ENCODE results near the gene PPIA. TPM values are rescaled to one million over a fixed set of nuclear protein-coding genes. Genes with fewer than 3 reads are reported as not detected.

The PPIA gene
- total RNA-seq, 2 experiments from 2014 or later, result 2,824 to 2,882 TPM

DNA sequence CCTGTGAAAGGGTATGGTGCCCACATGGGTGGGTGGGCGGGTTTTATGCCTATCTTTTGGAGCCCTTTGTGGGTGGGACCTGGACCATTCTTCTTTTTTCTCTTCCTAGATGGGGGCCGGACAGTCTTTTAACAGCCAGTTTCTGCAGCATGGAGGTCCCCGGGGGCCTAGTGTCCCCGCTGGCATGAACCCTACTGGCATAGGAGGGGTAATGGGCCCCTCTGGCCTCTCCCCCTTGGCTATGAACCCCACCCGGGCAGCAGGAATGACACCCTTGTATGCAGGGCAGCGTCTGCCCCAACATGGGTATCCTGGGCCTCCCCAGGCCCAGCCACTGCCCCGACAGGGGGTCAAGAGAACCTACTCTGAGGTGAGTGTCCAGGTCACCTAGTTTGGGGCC, 38.7 kb upstream of the PPIA start:
- Mint-ChIP-seq H3K4me3 (no peak overlapping the region), H3K36me3 (ENCODE audit: low read depth) (peaks cover 24% of the 10 kb centered on the region), H3K27ac (no peak overlapping the region), H3K4me1 (ENCODE audit: low read depth) (peaks cover 13% of the 10 kb centered on the region), H3K27me3 (no peaks in the 10 kb centered on the region), H3K9me3 (no peaks in the 10 kb centered on the region)
- DNase-seq (no peak), ATAC-seq (no peak)
- ChIA-PET POLR2A (interaction anchor here (1.9 kb wide), 1 partner anchor 14 kb away, joined by 5 read pairs; no protein-coding TSS in a partner anchor), CTCF (no interaction called here)
- TF ChIP-seq, protein P1, sequence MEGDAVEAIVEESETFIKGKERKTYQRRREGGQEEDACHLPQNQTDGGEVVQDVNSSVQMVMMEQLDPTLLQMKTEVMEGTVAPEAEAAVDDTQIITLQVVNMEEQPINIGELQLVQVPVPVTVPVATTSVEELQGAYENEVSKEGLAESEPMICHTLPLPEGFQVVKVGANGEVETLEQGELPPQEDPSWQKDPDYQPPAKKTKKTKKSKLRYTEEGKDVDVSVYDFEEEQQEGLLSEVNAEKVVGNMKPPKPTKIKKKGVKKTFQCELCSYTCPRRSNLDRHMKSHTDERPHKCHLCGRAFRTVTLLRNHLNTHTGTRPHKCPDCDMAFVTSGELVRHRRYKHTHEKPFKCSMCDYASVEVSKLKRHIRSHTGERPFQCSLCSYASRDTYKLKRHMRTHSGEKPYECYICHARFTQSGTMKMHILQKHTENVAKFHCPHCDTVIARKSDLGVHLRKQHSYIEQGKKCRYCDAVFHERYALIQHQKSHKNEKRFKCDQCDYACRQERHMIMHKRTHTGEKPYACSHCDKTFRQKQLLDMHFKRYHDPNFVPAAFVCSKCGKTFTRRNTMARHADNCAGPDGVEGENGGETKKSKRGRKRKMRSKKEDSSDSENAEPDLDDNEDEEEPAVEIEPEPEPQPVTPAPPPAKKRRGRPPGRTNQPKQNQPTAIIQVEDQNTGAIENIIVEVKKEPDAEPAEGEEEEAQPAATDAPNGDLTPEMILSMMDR (IDR thresholded peaks at IDR 0.05), result no peak
- intact Hi-C loops (cut with micrococcal nuclease), result loop anchor here (10.0 kb wide), 1 partner anchor 173 kb away; the partner anchor contains the start of gene TMED4

DNA sequence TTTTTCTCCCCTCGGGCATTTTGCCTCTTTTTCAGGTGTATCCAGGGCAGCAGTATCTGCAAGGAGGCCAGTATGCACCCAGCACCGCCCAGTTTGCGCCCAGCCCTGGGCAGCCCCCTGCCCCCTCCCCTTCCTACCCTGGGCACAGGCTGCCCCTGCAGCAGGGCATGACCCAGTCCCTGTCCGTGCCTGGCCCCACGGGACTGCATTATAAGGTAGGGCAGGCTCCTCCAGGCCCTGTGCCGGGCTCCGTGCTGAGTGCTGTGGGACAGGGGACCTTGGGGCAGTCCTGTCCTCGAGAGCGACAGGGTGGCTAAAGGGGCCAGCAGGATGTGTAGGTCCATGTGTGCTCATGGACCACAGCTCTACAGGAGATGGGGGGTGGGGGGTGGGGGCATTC, 37.2 kb upstream of the PPIA start:
- no peak for ATAC-seq
- Mint-ChIP-seq H3K27ac (no peak overlapping the region), H3K36me3 (ENCODE audit: low read depth) (peaks cover 30% of the 10 kb centered on the region)

DNA sequence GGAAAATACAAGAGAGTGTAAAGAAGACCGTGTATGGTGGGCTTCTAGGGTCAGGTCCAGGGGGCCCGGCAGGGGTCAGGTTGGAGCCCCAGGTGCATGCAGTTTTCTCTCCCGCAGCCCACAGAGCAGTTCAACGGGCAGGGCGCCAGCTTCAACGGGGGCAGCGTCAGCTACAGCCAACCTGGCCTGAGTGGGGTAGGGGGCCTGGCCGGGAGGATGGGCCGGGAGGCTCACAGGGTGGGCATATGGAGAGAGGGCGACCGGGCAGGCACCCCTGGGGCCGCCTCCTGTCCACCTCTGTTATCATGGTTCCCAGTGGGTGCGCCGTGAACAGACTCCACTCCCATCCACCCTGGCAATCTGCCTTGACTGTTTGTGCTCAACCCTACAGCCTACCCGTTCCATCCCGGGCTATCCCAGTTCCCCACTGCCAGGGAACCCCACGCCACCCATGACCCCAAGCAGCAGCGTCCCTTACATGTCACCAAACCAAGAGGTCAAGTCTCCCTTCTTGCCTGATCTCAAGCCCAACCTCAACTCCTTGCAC, 36.4 kb upstream of the PPIA start:
- Mint-ChIP-seq H3K4me3 (no peak overlapping the region), H3K4me1 (ENCODE audit: low read depth) (peaks cover 3% of the 10 kb centered on the region), H3K27me3 (no peaks in the 10 kb centered on the region), H3K36me3 (ENCODE audit: low read depth) (peaks cover 35% of the 10 kb centered on the region), H3K27ac (no peak overlapping the region), H3K9me3 (no peaks in the 10 kb centered on the region)
- ChIA-PET CTCF (no interaction called here), POLR2A (no interaction called here)
- no peak for DNase-seq
- intact Hi-C loops (cut with micrococcal nuclease), result no loop called here
- TF ChIP-seq, protein P1 (IDR thresholded peaks at IDR 0.05), result no peak
- no peak for ATAC-seq

More for the DNA sequence above, 37.2 kb upstream of the PPIA start:
- TF ChIP-seq, protein P1 (IDR thresholded peaks at IDR 0.05), result no peak
- H3K9me3 Mint-ChIP-seq, result no peaks in the 10 kb centered on the region
- no peak overlapping the region for H3K4me3 Mint-ChIP-seq
- H3K4me1 Mint-ChIP-seq (ENCODE audit: low read depth), result peaks cover 5% of the 10 kb centered on the region
- intact Hi-C loops (cut with micrococcal nuclease), result loop anchor here (10.0 kb wide), 1 partner anchor 174 kb away; the partner anchor contains the start of gene TMED4
- DNase-seq, result no peak
- CTCF ChIA-PET, result no interaction called here
- H3K27me3 Mint-ChIP-seq, result no peaks in the 10 kb centered on the region
- POLR2A ChIA-PET, result interaction anchor here (1.9 kb wide), 1 partner anchor 15 kb away, joined by 5 read pairs; no protein-coding TSS in a partner anchor

- POLR2A ChIA-PET, result no interaction called here
These were observed 35.0 kb upstream of the PPIA start for GRCh38 chr7:44761207-44762161.

More at GRCh38 chr7:44761207-44762161, 35.0 kb upstream of the PPIA start:
- no peak overlapping the region for H3K27ac Mint-ChIP-seq
- no peak for DNase-seq
- intact Hi-C loops (cut with micrococcal nuclease), result no loop called here
- no peaks in the 10 kb centered on the region for H3K9me3 Mint-ChIP-seq
- no peaks in the 10 kb centered on the region for H3K27me3 Mint-ChIP-seq
- no peaks in the 10 kb centered on the region for H3K4me1 Mint-ChIP-seq (ENCODE audit: low read depth)
- no peak for ATAC-seq
- H3K4me3 Mint-ChIP-seq, result no peak overlapping the region
- CTCF ChIA-PET, result no interaction called here
- peaks cover 35% of the 10 kb centered on the region for H3K36me3 Mint-ChIP-seq (ENCODE audit: low read depth)
- TF ChIP-seq, protein P1 (IDR thresholded peaks at IDR 0.05), result no peak
